HG03066 (cell line): Measurements from ENCODE around the gene RHEBL1.

ENCODE experiments used
- ATAC-seq: cut with Tn5 transposase; IDR thresholded peaks from one replicate; pipeline ENCODE4 v1.9.1; 2021; ENCODE audit warnings: low read depth; ENCODE audit not compliant: unreplicated experiment

Gene RHEBL1

GRCh38 chr12:49022558-49023178 lies 47.1 kb downstream of the RHEBL1 start:
- no peak for ATAC-seq

DNA sequence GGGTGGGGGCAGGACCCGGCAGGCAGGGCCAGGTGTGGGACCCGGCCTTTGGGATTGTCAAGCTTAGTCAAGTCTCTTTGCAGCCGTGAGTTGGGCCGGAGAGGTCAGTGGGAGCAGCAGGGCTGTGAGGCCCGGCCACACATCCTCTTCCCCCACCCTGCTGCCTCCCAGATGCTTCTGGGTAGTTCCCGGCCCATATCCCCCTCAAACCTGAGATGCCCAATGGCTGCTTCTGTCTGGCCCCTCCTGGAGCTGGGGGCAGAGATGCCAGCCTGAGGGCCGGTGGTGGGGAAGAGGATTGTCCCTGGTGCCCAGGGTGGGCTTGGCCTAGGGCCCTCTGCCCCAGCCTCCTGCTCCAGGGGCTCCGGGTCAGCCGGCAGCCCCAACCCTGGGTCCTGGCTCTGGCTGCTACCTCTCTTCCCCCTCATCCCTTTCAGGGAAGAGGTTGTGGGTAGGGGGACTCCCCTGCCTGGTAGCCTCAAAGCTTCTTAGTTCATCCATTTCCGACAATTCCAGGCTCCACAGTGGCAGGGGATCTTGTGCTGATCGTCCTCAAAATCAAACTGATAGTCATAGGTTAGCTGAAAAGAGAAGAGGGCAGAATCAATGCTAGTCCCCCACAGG lies 48.4 kb downstream of the RHEBL1 start:
- ATAC-seq = no peak

- ATAC-seq = no peak
These were observed 49.3 kb downstream of the RHEBL1 start for GRCh38 chr12:49020441-49020840.

- ATAC-seq = no peak
These were observed 50.1 kb downstream of the RHEBL1 start for GRCh38 chr12:49019443-49020324.

- ATAC-seq = peak; percentile 6
These were observed 50.7 kb downstream of the RHEBL1 start for GRCh38 chr12:49019120-49019430.

DNA sequence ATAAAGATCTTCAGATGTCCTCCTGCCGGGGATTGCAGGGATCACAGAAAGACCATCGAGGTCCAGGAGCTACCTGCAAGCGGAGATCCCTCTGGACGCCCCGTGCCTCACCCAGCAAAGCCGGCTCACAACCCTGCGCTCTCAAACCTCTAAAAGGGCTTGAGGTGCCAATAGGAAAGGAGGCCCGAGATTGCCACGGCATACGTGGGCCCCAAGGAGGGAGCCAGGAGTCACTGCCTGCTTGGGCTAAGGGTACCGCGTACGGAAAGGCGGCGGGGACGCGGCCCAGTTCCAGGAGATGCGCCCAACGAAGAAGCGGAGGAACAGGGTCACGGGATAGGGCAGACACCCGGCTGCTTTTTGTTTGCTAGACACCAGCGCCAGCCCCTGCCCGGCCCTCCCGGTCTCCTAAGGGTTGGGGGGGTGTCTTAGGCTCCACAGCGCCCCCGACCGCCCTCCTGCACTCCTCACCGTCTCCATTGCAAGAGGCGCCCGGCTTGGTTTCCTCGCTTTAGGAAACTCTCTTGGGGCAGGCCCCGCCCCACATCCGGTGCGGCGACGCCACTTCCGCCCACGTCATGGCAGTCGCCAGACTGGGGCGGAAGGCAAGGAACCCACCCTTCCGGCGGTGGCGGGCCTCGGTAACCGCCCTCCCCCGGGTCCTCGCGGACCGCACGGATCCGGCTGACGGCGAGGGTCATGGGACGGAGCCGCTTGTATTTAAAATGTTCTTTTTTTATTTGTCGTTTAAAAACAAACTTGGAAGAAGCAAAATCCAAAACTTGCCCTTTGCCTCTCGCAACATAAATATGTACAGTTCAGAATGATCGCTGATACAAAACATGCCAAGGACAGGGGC lies 51.3 kb downstream of the RHEBL1 start, which contains the start of gene PRKAG1:
PRKAG1 (minus strand) TSS at position 516 of the 859 bp plus-strand sequence; CDS start at position 480, 36 bp downstream.
- peak; percentile 90 for ATAC-seq

DNA sequence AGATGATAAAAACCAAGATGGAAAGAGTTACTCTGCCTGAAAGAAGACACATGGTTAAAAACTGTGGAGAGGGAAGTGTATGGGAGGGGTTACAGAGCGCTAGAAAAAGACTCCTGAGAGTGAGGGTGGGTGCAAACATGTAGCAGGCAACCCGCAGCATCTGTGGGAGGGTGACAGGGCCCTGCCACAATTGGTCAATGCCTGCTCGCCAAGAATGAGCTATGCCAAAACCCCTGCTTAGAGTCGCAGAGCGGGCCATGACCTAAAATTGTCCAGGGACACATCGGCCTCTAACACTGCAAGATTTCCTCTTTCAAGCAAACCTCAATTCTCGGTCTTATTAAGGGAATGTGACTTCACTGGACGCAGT lies 51.9 kb downstream of the RHEBL1 start:
- ATAC-seq = peak; percentile 12

GRCh38 chr12:49015196-49015595 lies 54.6 kb downstream of the RHEBL1 start:
- ATAC-seq = no peak
